Epithelial cell of proximal tubule (primary cell): ENCODE measurements around the gene PIGQ. TPM values are rescaled to one million over a fixed set of nuclear protein-coding genes. Genes with fewer than 3 reads are reported as not detected.

Experiments
- DNase-seq: peaks from one replicate; pipeline ENCODE4 v3.0.0-alpha.2; 2011; ENCODE audit warnings: low read depth
- H3K4me3 ChIP-seq: 2 replicates; pipeline ENCODE4 v1.5.1; 2011; ENCODE audit warnings: low read depth, mild to moderate bottlenecking, low read length
- total RNA-seq: library from RNA; depleted of rRNA; stranded (reverse); fragments of >200 nt; gene quantifications from 2 replicates; pipeline ENCODE4 v1.2.3, GENCODE V29; 2015
- TF ChIP-seq, protein P1 (sequence below): conservative IDR thresholded peaks from 2 replicates; pipeline ENCODE4 v1.5.1; 2012; ENCODE audit warnings: low read depth, mild to moderate bottlenecking, low read length

PIGQ gene
- total RNA-seq, 1 donor from 2014 or later, result 60.9 TPM

DNA sequence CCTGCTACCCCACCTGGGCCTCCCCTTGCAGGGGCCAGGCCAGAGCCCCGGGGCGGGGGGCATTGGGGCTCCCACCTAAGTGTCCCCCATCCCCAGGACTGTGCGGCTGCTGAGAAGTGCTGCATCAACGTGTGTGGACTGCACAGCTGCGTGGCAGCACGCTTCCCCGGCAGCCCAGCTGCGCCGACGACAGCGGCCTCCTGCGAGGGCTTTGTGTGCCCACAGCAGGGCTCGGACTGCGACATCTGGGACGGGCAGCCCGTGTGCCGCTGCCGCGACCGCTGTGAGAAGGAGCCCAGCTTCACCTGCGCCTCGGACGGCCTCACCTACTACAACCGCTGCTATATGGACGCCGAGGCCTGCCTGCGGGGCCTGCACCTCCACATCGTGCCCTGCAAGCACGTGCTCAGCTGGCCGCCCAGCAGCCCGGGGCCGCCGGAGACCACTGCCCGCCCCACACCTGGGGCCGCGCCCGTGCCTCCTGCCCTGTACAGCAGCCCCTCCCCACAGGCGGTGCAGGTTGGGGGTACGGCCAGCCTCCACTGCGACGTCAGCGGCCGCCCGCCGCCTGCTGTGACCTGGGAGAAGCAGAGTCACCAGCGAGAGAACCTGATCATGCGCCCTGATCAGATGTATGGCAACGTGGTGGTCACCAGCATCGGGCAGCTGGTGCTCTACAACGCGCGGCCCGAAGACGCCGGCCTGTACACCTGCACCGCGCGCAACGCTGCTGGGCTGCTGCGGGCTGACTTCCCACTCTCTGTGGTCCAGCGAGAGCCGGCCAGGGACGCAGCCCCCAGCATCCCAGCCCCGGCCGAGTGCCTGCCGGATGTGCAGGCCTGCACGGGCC is 62.9 kb downstream of the PIGQ start:
- H3K4me3 ChIP-seq, result no peak overlapping the region
- DNase-seq, result no peak

DNA sequence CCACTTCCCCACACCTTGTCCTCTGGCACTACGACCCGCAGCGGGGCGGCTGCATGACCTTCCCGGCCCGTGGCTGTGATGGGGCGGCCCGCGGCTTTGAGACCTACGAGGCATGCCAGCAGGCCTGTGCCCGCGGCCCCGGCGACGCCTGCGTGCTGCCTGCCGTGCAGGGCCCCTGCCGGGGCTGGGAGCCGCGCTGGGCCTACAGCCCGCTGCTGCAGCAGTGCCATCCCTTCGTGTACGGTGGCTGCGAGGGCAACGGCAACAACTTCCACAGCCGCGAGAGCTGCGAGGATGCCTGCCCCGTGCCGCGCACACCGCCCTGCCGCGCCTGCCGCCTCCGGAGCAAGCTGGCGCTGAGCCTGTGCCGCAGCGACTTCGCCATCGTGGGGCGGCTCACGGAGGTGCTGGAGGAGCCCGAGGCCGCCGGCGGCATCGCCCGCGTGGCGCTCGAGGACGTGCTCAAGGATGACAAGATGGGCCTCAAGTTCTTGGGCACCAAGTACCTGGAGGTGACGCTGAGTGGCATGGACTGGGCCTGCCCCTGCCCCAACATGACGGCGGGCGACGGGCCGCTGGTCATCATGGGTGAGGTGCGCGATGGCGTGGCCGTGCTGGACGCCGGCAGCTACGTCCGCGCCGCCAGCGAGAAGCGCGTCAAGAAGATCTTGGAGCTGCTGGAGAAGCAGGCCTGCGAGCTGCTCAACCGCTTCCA is 63.7 kb downstream of the PIGQ start:
- TF ChIP-seq, protein P1, sequence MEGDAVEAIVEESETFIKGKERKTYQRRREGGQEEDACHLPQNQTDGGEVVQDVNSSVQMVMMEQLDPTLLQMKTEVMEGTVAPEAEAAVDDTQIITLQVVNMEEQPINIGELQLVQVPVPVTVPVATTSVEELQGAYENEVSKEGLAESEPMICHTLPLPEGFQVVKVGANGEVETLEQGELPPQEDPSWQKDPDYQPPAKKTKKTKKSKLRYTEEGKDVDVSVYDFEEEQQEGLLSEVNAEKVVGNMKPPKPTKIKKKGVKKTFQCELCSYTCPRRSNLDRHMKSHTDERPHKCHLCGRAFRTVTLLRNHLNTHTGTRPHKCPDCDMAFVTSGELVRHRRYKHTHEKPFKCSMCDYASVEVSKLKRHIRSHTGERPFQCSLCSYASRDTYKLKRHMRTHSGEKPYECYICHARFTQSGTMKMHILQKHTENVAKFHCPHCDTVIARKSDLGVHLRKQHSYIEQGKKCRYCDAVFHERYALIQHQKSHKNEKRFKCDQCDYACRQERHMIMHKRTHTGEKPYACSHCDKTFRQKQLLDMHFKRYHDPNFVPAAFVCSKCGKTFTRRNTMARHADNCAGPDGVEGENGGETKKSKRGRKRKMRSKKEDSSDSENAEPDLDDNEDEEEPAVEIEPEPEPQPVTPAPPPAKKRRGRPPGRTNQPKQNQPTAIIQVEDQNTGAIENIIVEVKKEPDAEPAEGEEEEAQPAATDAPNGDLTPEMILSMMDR, result no peak
- no peak overlapping the region for H3K4me3 ChIP-seq
- DNase-seq, result no peak

More for the DNA sequence above, 62.9 kb downstream of the PIGQ start:
- TF ChIP-seq, protein P1, result no peak

Other genes starting within 250 kb of the PIGQ start
- gene AXIN1, start 217.2 kb upstream of the PIGQ start, total RNA-seq, result 33.9 and 36.0 TPM in 2 replicates
- gene MRPL28, start 199.4 kb upstream of the PIGQ start, total RNA-seq, result 188 and 253 TPM in 2 replicates
- gene PGAP6, start 188.0 kb upstream of the PIGQ start, total RNA-seq, result 69.3 and 87.2 TPM in 2 replicates
- gene NME4, start 172.8 kb upstream of the PIGQ start, total RNA-seq, result 82.3 and 93.2 TPM in 2 replicates
- 12.9 and 20.8 TPM in 2 replicates for gene DECR2, start 168.1 kb upstream of the PIGQ start, total RNA-seq
- 26.6 and 29.1 TPM in 2 replicates for gene RAB11FIP3, start 144.3 kb upstream of the PIGQ start, total RNA-seq
- gene CAPN15, start 42.3 kb upstream of the PIGQ start, total RNA-seq, result 54.4 and 75.1 TPM in 2 replicates
- gene PRR35, start 9.6 kb upstream of the PIGQ start, total RNA-seq, result not detected in 2 replicates
- gene NHLRC4, start 3.0 kb upstream of the PIGQ start, total RNA-seq, result 0.35 and 0.51 TPM in 2 replicates
- 9.9 and 16.6 TPM in 2 replicates for gene RAB40C, start 20.1 kb downstream of the PIGQ start, total RNA-seq
- 0.07 TPM in 1 of 2 replicates, not detected in the other for gene WFIKKN1, start 61.0 kb downstream of the PIGQ start, total RNA-seq
- gene METTL26, start 66.3 kb downstream of the PIGQ start, total RNA-seq, result 206 and 224 TPM in 2 replicates
- 58.2 and 70.3 TPM in 2 replicates for gene MCRIP2, start 71.9 kb downstream of the PIGQ start, total RNA-seq
- 22.0 and 45.6 TPM in 2 replicates for gene WDR90, start 79.4 kb downstream of the PIGQ start, total RNA-seq
- gene RHOT2, start 98.2 kb downstream of the PIGQ start, total RNA-seq, result 73.8 and 85.8 TPM in 2 replicates
- 0.43 and 1.2 TPM in 2 replicates for gene RHBDL1, start 105.7 kb downstream of the PIGQ start, total RNA-seq
- 158 and 202 TPM in 2 replicates for gene STUB1, start 110.4 kb downstream of the PIGQ start, total RNA-seq
- 65.6 and 98.0 TPM in 2 replicates for gene JMJD8, start 114.4 kb downstream of the PIGQ start, total RNA-seq
- 10.1 and 16.3 TPM in 2 replicates for gene WDR24, start 120.4 kb downstream of the PIGQ start, total RNA-seq
- 0.07 and 0.46 TPM in 2 replicates for gene FBXL16, start 135.8 kb downstream of the PIGQ start, total RNA-seq
- 154 and 183 TPM in 2 replicates for gene METRN, start 145.2 kb downstream of the PIGQ start, total RNA-seq
- 86.5 and 111 TPM in 2 replicates for gene ANTKMT, start 151.2 kb downstream of the PIGQ start, total RNA-seq
- 1.9 and 4.9 TPM in 2 replicates for gene CCDC78, start 156.5 kb downstream of the PIGQ start, total RNA-seq
- 15.5 and 16.3 TPM in 2 replicates for gene HAGHL, start 157.1 kb downstream of the PIGQ start, total RNA-seq
- gene CIAO3, start 171.0 kb downstream of the PIGQ start, total RNA-seq, result 19.3 and 31.4 TPM in 2 replicates
- gene MSLN, start 190.8 kb downstream of the PIGQ start, total RNA-seq, result 8.2 and 29.7 TPM in 2 replicates
- gene RPUSD1, start 218.4 kb downstream of the PIGQ start, total RNA-seq, result 31.0 and 82.5 TPM in 2 replicates
- 41.0 and 49.7 TPM in 2 replicates for gene CHTF18, start 218.7 kb downstream of the PIGQ start, total RNA-seq
- not detected in 2 replicates for gene GNG13, start 230.8 kb downstream of the PIGQ start, total RNA-seq